ENCODE measurements around the gene RNF113B.

DNA sequence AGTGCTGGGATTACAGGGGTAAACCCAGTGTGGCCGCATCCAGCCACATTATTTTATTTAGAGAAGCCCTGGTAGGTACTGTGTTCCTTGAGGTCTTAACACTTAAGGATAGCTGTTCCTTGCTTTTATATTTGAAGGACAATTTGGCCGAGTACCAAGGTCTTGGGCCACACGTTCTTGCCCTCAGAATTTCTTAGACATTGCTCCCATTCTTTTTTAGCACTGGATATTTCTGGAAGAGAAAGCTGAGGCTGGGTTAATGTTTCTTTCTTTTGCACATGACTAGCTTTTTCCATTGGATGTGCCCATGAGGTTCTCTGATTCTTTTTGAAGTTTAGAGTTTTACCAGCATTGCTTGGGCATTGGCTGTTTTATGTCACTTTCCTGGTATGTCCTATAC, 5.5 kb upstream of the RNF113B start:
- TF ChIP-seq SP140L (CRISPR knock-in tag; IDR thresholded peaks at IDR 0.05; ENCODE audit: borderline replicate concordance) (no peak), SMC3 (IDR thresholded peaks at IDR 0.05; ENCODE audit: low read length) (no peak), ZNF75D (CRISPR knock-in tag; IDR thresholded peaks at IDR 0.05; ENCODE audit: borderline replicate concordance) (no peak), PHF8 (CRISPR knock-in tag; IDR thresholded peaks at IDR 0.05) (no peak), ZNF180 (CRISPR knock-in tag; IDR thresholded peaks at IDR 0.05; ENCODE audit: borderline replicate concordance, low read depth) (no peak), ZNF207 (IDR thresholded peaks at IDR 0.05; ENCODE audit: borderline replicate concordance) (no peak), ESRRA (CRISPR knock-in tag; IDR thresholded peaks at IDR 0.05; ENCODE audit: low read depth) (no peak), XBP1 (CRISPR knock-in tag; IDR thresholded peaks at IDR 0.05) (no peak)
- TF ChIP-seq, protein P1, sequence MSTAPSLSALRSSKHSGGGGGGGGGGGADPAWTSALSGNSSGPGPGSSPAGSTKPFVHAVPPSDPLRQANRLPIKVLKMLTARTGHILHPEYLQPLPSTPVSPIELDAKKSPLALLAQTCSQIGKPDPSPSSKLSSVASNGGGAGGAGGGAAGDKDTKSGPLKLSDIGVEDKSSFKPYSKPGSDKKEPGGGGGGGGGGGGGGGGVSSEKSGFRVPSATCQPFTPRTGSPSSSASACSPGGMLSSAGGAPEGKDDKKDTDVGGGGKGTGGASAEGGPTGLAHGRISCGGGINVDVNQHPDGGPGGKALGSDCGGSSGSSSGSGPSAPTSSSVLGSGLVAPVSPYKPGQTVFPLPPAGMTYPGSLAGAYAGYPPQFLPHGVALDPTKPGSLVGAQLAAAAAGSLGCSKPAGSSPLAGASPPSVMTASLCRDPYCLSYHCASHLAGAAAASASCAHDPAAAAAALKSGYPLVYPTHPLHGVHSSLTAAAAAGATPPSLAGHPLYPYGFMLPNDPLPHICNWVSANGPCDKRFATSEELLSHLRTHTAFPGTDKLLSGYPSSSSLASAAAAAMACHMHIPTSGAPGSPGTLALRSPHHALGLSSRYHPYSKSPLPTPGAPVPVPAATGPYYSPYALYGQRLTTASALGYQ (CRISPR knock-in tag; IDR thresholded peaks at IDR 0.05) = no peak
- TF ChIP-seq, protein P2, sequence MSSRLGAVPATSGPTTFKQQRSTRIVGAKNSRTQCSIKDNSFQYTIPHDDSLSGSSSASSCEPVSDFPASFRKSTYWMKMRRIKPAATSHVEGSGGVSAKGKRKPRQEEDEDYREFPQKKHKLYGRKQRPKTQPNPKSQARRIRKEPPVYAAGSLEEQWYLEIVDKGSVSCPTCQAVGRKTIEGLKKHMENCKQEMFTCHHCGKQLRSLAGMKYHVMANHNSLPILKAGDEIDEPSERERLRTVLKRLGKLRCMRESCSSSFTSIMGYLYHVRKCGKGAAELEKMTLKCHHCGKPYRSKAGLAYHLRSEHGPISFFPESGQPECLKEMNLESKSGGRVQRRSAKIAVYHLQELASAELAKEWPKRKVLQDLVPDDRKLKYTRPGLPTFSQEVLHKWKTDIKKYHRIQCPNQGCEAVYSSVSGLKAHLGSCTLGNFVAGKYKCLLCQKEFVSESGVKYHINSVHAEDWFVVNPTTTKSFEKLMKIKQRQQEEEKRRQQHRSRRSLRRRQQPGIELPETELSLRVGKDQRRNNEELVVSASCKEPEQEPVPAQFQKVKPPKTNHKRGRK (CRISPR knock-in tag; IDR thresholded peaks at IDR 0.05) = no peak
